Spleen (tissue), 11 donors: ENCODE data around the gene ALX4. TPM values are rescaled to one million over a fixed set of nuclear protein-coding genes. Genes with fewer than 3 reads are reported as not detected.

ENCODE experiments used
- DNase-seq: peaks from one replicate; pipeline ENCODE4 v3.0.0-alpha.2; 2020
- H3K27ac ChIP-seq, 8 donors: fragments of 200-600 bp; sonication (generic) in 7 of 8; 1 replicate in 4 of 8; 2 replicates in 4 of 8; pipeline versions ENCODE4 v1.5.0 to v1.8.0; 2016 to 2021; ENCODE audit warnings: inconsistent platforms in 4 of 8, mild to moderate bottlenecking in 4 of 8, moderate library complexity in 1 of 8
- H3K27me3 ChIP-seq, 7 donors: fragments of 200-600 bp; sonication (generic) in 6 of 7; replicated peaks in 1 of 7; 1 replicate in 4 of 7; 2 replicates in 3 of 7; pipeline versions ENCODE4 v1.5.0 to v1.8.0; 2016 to 2021; ENCODE audit warnings: inconsistent platforms in 3 of 7, mild to moderate bottlenecking in 1 of 7
- H3K36me3 ChIP-seq, 6 donors: fragments of 200-600 bp; sonication (generic) in 5 of 6; 1 replicate in 4 of 6; 2 replicates in 2 of 6; pipeline versions ENCODE4 v1.5.0 to v1.8.0; 2016 to 2021; ENCODE audit warnings: inconsistent platforms in 2 of 6
- H3K4me1 ChIP-seq, 6 donors: fragments of 200-600 bp; sonication (generic) in 5 of 6; 1 replicate in 3 of 6; 2 replicates in 3 of 6; pipeline versions ENCODE4 v1.5.0 to v1.8.0; 2016 to 2021; ENCODE audit warnings: inconsistent platforms in 3 of 6
- H3K4me3 ChIP-seq, 8 donors: fragments of 200-600 bp; sonication (generic) in 7 of 8; 1 replicate in 4 of 8; 2 replicates in 4 of 8; pipeline versions ENCODE4 v1.5.0 to v1.8.0; 2016 to 2021; ENCODE audit warnings: inconsistent platforms in 4 of 8, mild to moderate bottlenecking in 4 of 8, moderate library complexity in 2 of 8
- H3K9me3 ChIP-seq, 8 donors: fragments of 200-600 bp; sonication (generic) in 7 of 8; 1 replicate in 4 of 8; 2 replicates in 4 of 8; pipeline versions ENCODE4 v1.5.0 to v1.8.0; 2016 to 2021; ENCODE audit warnings: inconsistent platforms in 4 of 8
- POLR2A ChIP-seq, 3 donors: fragments of 450-650 bp; IDR thresholded peaks; one replicate each; pipeline ENCODE4 v1.5.1; 2017; ENCODE audit warnings: antibody characterized with exemption in 3 of 3, mild to moderate bottlenecking in 1 of 3
- POLR2AphosphoS5 ChIP-seq, 3 donors: sonication (generic); formaldehyde crosslinking; IDR thresholded peaks; one replicate each; pipeline ENCODE4 v1.5.1; 2017; ENCODE audit warnings: antibody characterized with exemption in 3 of 3
- WGBS, 5 donors: extraction: QIAGEN DNeasy Blood & Tissue Kit in 3 of 5; methylation state at CpG; one replicate each; pipeline versions ENCODE4 v1.1.5 to v1.1.7; 2013 to 2018; 5-methylcytosine and 5-hydroxymethylcytosine counted together
- intact Hi-C: fragments of 100-400 bp; cut with DNase I; formaldehyde crosslinking; loops from one replicate; pipeline ENCODE4 v1.15.0; 2023; ENCODE audit warnings: low total_unique reads
- polyA plus RNA-seq, 3 donors: library from polyadenylated mRNA; stranded (reverse); fragments of 200-250 nt; gene quantifications; one replicate each; pipeline ENCODE4 v1.2.1, GENCODE V29; 2013
- total RNA-seq, 7 donors: library from RNA; depleted of rRNA in 3 of 7; stranded (reverse); fragments of >200 nt in 3 of 7; fragmentation: NEBNext Ultra II Directional in 4 of 7; extraction: Animal tissue kit (Norgen Biotek cat#: 25700) in 4 of 7; gene quantifications; one replicate each; pipeline versions ENCODE4 v1.1.0 to v1.2.1, GENCODE V29; 2016 to 2021
- TF ChIP-seq, protein P1 (sequence below), 11 experiments: fragments of 200-600 bp in 7 of 11; fragments of 450-650 bp in 4 of 11; sonication (generic) in 4 of 11; IDR thresholded peaks in 8 of 11; conservative IDR thresholded peaks in 3 of 11; 1 replicate in 7 of 11; 2 replicates in 4 of 11; pipeline versions ENCODE4 v1.4.0 to v1.8.0; 2016 to 2021; ENCODE audit warnings: antibody characterized with exemption in 11 of 11, inconsistent platforms in 4 of 11, mild to moderate bottlenecking in 1 of 11
- donor health status: healthy with polysubstance abuse.
- donor health status: DM: no; HTN: no; CAD: no; lungs with moderate emphysema.
- donor health status: DM: no; HTN: no; CAD: no.
- donor health status: Bipolar disorder and iron deficiency.
- donor health status: healthy.
- donor health status: DM: no; HTN: no; CAD: no.
- donor health status: DM: yes; HTN: yes; CAD: no.

ALX4 gene
- total and polyA plus RNA-seq, 10 donors, result 0.11 TPM; not detected in 9

DNA sequence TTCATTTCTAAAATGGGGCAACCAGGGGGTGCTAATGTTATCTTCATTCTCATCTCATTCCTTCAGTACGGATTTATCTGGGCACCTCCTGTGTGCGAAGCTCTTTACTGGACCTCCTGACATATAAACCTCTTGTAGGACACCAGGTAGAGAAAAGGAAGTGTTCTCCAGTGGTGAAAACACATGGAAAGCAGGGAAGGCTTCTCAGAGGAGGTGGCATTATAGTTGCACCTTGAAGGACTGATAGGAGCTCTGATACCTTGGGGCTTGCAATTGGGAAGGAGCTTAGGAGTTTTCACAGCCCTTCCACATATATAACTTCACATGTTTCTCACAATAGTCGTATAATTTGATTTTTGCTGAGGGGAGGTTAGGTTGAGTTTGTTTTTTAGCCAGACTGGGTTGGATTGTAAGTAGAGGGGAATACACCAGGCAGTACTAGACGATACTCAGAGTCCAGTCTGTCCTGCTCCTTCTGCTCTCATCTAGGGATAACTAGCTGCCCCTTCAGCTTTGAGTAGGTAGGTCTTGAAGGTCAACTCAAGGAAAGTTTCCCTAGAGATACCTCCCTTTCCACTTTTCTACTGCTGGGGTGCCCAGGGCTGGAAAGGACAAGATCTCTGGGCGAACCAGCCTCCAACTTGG lies 34.0 kb upstream of the ALX4 start:
- no peaks in the 10 kb centered on the region for H3K36me3 ChIP-seq
- H3K4me1 ChIP-seq, result no peaks in the 10 kb centered on the region
- H3K4me3 ChIP-seq, result no peak overlapping the region
- 70 to 91% (median 86%) methylated on average over 5 of the region's 5 CpGs for WGBS, 5 donors
- TF ChIP-seq POLR2A (IDR thresholded peaks at IDR 0.05) (no peak), POLR2AphosphoS5 (IDR thresholded peaks at IDR 0.05) (no peak)
- TF ChIP-seq, protein P1, sequence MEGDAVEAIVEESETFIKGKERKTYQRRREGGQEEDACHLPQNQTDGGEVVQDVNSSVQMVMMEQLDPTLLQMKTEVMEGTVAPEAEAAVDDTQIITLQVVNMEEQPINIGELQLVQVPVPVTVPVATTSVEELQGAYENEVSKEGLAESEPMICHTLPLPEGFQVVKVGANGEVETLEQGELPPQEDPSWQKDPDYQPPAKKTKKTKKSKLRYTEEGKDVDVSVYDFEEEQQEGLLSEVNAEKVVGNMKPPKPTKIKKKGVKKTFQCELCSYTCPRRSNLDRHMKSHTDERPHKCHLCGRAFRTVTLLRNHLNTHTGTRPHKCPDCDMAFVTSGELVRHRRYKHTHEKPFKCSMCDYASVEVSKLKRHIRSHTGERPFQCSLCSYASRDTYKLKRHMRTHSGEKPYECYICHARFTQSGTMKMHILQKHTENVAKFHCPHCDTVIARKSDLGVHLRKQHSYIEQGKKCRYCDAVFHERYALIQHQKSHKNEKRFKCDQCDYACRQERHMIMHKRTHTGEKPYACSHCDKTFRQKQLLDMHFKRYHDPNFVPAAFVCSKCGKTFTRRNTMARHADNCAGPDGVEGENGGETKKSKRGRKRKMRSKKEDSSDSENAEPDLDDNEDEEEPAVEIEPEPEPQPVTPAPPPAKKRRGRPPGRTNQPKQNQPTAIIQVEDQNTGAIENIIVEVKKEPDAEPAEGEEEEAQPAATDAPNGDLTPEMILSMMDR (IDR thresholded peaks at IDR 0.05 in 8 of 11, conservative IDR thresholded peaks at IDR 0.05 in 3 of 11), result no peak
- intact Hi-C loops, result no loop called here
- H3K27ac ChIP-seq, result no peak overlapping the region
- H3K9me3 ChIP-seq, result no peaks in the 10 kb centered on the region
- DNase-seq, result no peak
- peaks cover 0 to 44% (median 0%) of the 10 kb centered on the region in 7 donors for H3K27me3 ChIP-seq

DNA sequence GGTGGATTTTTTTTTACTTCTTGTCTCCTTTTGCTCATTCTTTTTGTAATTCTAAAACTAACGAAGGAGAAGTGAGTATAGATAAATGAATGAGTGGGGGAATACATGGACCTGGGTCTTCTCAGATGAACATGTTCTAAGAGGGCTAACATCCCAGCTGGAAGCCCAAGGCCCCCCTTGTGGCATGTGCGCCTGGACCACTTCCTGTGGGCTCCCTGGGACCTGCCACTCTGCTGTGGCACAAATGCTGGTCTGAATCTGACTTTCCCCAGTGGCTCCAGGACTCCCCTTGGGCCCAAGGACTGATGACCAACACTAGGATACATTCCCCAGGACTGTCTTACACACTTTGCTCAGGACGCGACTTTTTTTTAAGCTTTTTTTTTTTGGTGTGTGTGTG lies 32.7 kb upstream of the ALX4 start:
- Histone ChIP-seq H3K9me3 (no peaks in the 10 kb centered on the region), H3K36me3 (no peaks in the 10 kb centered on the region), H3K27ac (no peak overlapping the region), H3K4me1 (no peaks in the 10 kb centered on the region), H3K4me3 (no peak overlapping the region), H3K27me3 (peaks cover 0 to 46% (median 11%) of the 10 kb centered on the region in 7 donors)
- DNase-seq, result no peak
- intact Hi-C loops, result no loop called here
- no peak for TF ChIP-seq POLR2AphosphoS5 (IDR thresholded peaks at IDR 0.05)
- TF ChIP-seq, protein P1 (IDR thresholded peaks at IDR 0.05 in 8 of 11, conservative IDR thresholded peaks at IDR 0.05 in 3 of 11), result no peak
- TF ChIP-seq POLR2A (IDR thresholded peaks at IDR 0.05), result no peak
- 75 to 83% (median 78%) methylated on average over 4 of the region's 4 CpGs for WGBS, 5 donors

DNA sequence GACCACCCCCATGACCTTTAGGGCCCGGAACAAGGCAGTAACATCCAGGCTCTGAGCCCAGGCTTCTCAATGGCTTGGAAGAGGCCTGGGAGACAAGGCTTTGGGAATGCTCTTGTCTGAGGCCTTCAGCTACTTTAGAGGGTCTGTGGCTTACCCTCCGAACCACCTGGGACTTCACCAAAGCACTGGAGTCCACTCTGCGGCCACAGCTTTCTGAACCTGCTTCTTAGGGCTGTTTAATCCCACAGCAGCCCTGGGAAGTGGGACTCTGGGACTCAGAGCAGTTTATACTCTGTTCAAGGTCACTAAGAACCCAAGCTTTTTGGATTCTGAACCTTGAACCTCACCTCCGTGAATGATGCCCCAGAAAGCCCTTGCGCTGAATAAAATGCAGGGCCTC lies 30.7 kb upstream of the ALX4 start:
- intact Hi-C loops, result no loop called here
- 80 to 98% (median 91%) methylated on average over 5 of the region's 5 CpGs for WGBS, 5 donors
- H3K36me3 ChIP-seq, result no peaks in the 10 kb centered on the region
- no peak overlapping the region for H3K4me3 ChIP-seq
- TF ChIP-seq, protein P1 (IDR thresholded peaks at IDR 0.05 in 8 of 11, conservative IDR thresholded peaks at IDR 0.05 in 3 of 11), result no peak
- TF ChIP-seq POLR2A (IDR thresholded peaks at IDR 0.05), result no peak
- TF ChIP-seq POLR2AphosphoS5 (IDR thresholded peaks at IDR 0.05), result no peak
- H3K27me3 ChIP-seq, result peaks cover 0 to 51% (median 16%) of the 10 kb centered on the region in 7 donors
- no peak overlapping the region for H3K27ac ChIP-seq
- no peak for DNase-seq
- H3K9me3 ChIP-seq, result no peaks in the 10 kb centered on the region
- no peaks in the 10 kb centered on the region for H3K4me1 ChIP-seq

DNA sequence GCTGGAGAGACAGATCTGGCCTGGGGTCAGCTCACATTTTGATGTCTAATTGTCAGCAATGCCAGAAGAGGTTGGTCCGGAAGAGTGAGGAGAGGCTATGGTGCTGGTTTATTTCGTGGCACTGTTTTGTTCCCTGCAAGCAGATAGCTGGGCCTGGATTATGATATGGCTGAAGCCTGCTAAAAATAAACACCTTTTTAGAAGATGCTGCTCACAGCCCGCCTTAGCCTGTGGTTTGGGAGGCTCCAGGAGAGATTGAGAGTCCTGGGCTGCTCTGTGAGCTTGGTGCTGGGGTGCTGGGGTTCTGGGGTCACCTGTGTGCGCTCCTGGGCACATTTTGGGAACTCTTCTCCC lies 29.6 kb upstream of the ALX4 start:
- Histone ChIP-seq H3K4me3 (no peak overlapping the region), H3K36me3 (no peaks in the 10 kb centered on the region), H3K27me3 (peaks cover 0 to 62% (median 24%) of the 10 kb centered on the region in 7 donors), H3K4me1 (no peaks in the 10 kb centered on the region), H3K27ac (no peak overlapping the region), H3K9me3 (no peaks in the 10 kb centered on the region)
- intact Hi-C loops, result no loop called here
- TF ChIP-seq POLR2AphosphoS5 (IDR thresholded peaks at IDR 0.05) (no peak), POLR2A (IDR thresholded peaks at IDR 0.05) (no peak)
- TF ChIP-seq, protein P1 (IDR thresholded peaks at IDR 0.05 in 8 of 11, conservative IDR thresholded peaks at IDR 0.05 in 3 of 11), result no peak
- DNase-seq, result no peak
- 77 to 87% (median 82%) methylated on average over 3 to 4 of the region's 4 CpGs for WGBS, 5 donors
